HEK293T (cell line): ENCODE data around the gene AP3D1.
A peak's percentile ranks its signal among the peaks of the same experiment; 100 is the strongest.

ENCODE experiments used
- CTCF ChIA-PET: fragments of 350-600 bp; formaldehyde crosslinking; extraction: SDS; loops from one replicate; lab custom pipeline; 2021; ENCODE audit warnings: antibody characterized with exemption, inconsistent platforms; lab: Yijun Ruan, JAX
- POLR2A ChIA-PET: fragments of 350-600 bp; formaldehyde crosslinking; extraction: SDS; loops from one replicate; lab custom pipeline; 2020; ENCODE audit warnings: antibody characterized with exemption, inconsistent platforms; lab: Yijun Ruan, JAX
- DNase-seq: peaks from one replicate; pipeline ENCODE4 v3.0.0; 2012; ENCODE audit warnings: mixed read lengths; ENCODE audit errors: extremely low spot score
- ARNT ChIP-seq: fragments of 450-650 bp; IDR thresholded peaks from 2 replicates; pipeline ENCODE4 v1.6.1; 2017; ENCODE audit warnings: mild to moderate bottlenecking
- BHLHE40 ChIP-seq: fragments of 450-650 bp; IDR thresholded peaks from 2 replicates; pipeline ENCODE4 v1.6.1; 2016; ENCODE audit warnings: mild to moderate bottlenecking, moderate library complexity, borderline replicate concordance
- CTBP1 ChIP-seq: fragments of 450-650 bp; IDR thresholded peaks from 2 replicates; pipeline ENCODE4 v1.6.1; 2016; ENCODE audit warnings: borderline replicate concordance
- ELF4 ChIP-seq: fragments of 450-650 bp; IDR thresholded peaks from 2 replicates; pipeline ENCODE4 v1.6.1; 2017; ENCODE audit warnings: antibody characterized with exemption
- FOXA1 ChIP-seq: fragments of 450-650 bp; IDR thresholded peaks from 2 replicates; pipeline ENCODE4 v1.6.1; 2016; ENCODE audit warnings: mild to moderate bottlenecking
- FOXK2 ChIP-seq: fragments of 450-650 bp; IDR thresholded peaks from 2 replicates; pipeline ENCODE4 v1.6.1; 2016; ENCODE audit warnings: mild to moderate bottlenecking
- FOXM1 ChIP-seq: fragments of 450-650 bp; IDR thresholded peaks from 2 replicates; pipeline ENCODE4 v1.6.1; 2017; ENCODE audit warnings: mild to moderate bottlenecking, borderline replicate concordance
- HDGF ChIP-seq: fragments of 450-650 bp; IDR thresholded peaks from 2 replicates; pipeline ENCODE4 v1.6.1; 2017; ENCODE audit warnings: antibody characterized with exemption, borderline replicate concordance
- L3MBTL2 ChIP-seq: fragments of 450-650 bp; conservative IDR thresholded peaks from 2 replicates; pipeline ENCODE4 v1.6.1; 2016; ENCODE audit warnings: mild to moderate bottlenecking
- LEF1 ChIP-seq: fragments of 450-650 bp; IDR thresholded peaks from 2 replicates; pipeline ENCODE4 v1.6.1; 2017; ENCODE audit warnings: mild to moderate bottlenecking, borderline replicate concordance
- NFRKB ChIP-seq: fragments of 450-650 bp; IDR thresholded peaks from 2 replicates; pipeline ENCODE4 v1.6.1; 2016; ENCODE audit warnings: mild to moderate bottlenecking, moderate library complexity
- SP1 ChIP-seq: fragments of 450-650 bp; IDR thresholded peaks from 2 replicates; pipeline ENCODE4 v1.6.1; 2017
- SUZ12 ChIP-seq: fragments of 450-650 bp; IDR thresholded peaks from 2 replicates; pipeline ENCODE4 v1.6.1; 2016; ENCODE audit warnings: mild to moderate bottlenecking
- TARDBP ChIP-seq: fragments of 450-650 bp; IDR thresholded peaks from 2 replicates; pipeline ENCODE4 v1.6.1; 2016
- ZNF384 ChIP-seq: fragments of 450-650 bp; IDR thresholded peaks from 2 replicates; pipeline ENCODE4 v1.6.1; 2016
- TF ChIP-seq, protein P1 (sequence below): fragments of 450-650 bp; IDR thresholded peaks from 2 replicates; pipeline ENCODE4 v1.6.1; 2016

AP3D1 gene

GRCh38 chr19:2062389-2062729 lies 89.0 kb downstream of the AP3D1 start:
- ChIA-PET CTCF (no interaction called here), POLR2A (interaction anchor here (0.8 to 5.3 kb wide), 4 partner anchors 10 to 76 kb away, joined by 3 to 33 read pairs (median 3); partner anchors contain the start of gene MKNK2)
- TF ChIP-seq NFRKB (no peak), ARNT (no peak), LEF1 (no peak), ELF4 (no peak), CTBP1 (no peak), L3MBTL2 (no peak), HDGF (no peak), BHLHE40 (no peak), FOXK2 (no peak), ZNF384 (no peak), SP1 (no peak), FOXM1 (no peak), SUZ12 (no peak), FOXA1 (no peak), TARDBP (no peak)
- TF ChIP-seq, protein P1, sequence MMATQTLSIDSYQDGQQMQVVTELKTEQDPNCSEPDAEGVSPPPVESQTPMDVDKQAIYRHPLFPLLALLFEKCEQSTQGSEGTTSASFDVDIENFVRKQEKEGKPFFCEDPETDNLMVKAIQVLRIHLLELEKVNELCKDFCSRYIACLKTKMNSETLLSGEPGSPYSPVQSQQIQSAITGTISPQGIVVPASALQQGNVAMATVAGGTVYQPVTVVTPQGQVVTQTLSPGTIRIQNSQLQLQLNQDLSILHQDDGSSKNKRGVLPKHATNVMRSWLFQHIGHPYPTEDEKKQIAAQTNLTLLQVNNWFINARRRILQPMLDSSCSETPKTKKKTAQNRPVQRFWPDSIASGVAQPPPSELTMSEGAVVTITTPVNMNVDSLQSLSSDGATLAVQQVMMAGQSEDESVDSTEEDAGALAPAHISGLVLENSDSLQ: no peak
- DNase-seq: no peak

GRCh38 chr19:2061495-2062388 lies 89.6 kb downstream of the AP3D1 start:
- TF ChIP-seq ELF4 (no peak), TARDBP (no peak), FOXA1 (no peak)
- POLR2A ChIA-PET: interaction anchor here (0.8 to 5.3 kb wide), 3 partner anchors 10 to 27 kb away, joined by 3 to 33 read pairs (median 3); partner anchors contain the start of gene MKNK2

DNA sequence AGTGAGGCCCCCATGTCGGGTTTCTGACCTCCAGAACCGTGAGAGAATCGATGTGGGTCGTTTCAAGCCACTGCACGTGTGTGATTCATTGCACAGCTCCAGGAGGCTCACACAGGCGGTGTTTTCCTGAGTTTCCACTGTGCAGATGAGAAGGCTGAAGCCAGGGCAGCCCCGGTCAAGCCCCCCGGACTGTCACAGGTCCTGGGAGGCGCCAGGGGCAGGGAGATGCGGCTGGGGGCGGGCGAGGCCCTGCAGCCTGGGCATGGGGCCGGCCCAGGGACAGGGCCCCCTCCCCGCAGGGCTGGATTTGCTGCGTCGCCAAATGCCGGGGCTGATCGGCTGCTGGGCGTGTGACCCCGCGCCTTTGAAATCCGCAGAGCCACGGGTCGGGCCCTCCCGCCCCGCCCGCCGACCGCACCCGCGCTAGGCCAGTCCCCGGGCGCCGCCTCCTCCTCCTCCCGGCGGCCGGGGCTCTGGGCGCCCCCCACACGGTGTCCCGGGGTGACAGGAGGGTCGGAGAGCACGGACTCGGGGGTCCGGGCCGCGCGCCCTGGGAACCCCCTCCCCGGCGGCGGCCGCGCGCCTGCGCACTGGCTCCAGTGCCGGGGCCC lies 90.4 kb downstream of the AP3D1 start:
- DNase-seq: no peak
- ChIA-PET POLR2A (interaction anchor here (1.5 to 5.3 kb wide), 4 partner anchors 9 to 26 kb away, joined by 3 to 33 read pairs (median 10); partner anchors contain the start of gene MKNK2), CTCF (no interaction called here)
- TF ChIP-seq FOXK2 (no peak), L3MBTL2 (peak; percentile 59)

More at GRCh38 chr19:2061495-2062388, 89.6 kb downstream of the AP3D1 start:
- CTCF ChIA-PET: no interaction called here
- peak; percentile 99 for DNase-seq

DNA sequence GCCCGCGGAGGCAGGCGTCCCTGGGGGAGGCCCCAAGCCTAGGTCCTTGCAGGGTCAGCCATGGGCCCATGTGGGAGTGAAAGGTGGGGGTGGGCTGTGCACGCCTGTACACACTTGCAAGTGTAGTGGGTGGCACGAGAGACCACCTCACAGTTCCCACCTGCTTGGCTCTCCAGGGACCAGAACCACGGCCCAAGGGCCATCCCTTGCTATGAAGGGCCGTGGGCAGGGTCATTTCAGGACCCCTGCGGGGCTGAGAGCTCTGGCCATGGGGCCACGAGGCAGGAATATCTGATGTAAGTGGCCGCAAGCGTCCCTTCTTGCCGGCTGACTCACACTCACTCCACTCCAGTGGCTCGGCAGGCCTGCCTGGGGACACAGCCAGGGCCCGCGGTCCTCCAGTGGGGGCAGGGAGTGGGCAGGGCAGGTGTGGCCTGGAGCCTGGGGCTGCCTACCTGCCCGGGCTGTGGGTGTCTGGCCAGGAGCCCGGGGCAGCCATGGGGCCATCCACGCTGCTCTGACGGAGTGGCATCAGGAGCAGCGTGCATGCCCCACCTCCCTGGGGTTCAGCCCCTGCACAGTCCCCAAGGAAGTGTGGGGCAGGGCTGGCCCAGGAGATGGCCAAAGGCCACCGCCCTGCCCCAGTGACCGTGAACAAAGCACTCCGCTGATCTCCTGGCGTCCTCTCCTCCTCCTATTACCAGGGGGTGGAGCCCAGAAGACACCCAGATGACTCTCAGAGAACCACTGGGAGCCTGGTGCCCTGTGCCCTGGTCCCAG lies 91.8 kb downstream of the AP3D1 start:
- no peak for TF ChIP-seq NFRKB
- TF ChIP-seq FOXA1: no peak
- 0 out of 2 replicates have a peak, but pooled peaks have one; percentile 38 for TF ChIP-seq HDGF
- TF ChIP-seq SP1: no peak
- 0 out of 2 replicates have a peak, but pooled peaks have one; percentile 18 for TF ChIP-seq L3MBTL2
- TF ChIP-seq LEF1: no peak
- TF ChIP-seq CTBP1: no peak
- TF ChIP-seq BHLHE40: no peak
- DNase-seq: no peak
- ChIA-PET CTCF (no interaction called here), POLR2A (interaction anchor here (1.1 to 5.3 kb wide), 6 partner anchors 8 to 123 kb away, joined by 3 to 33 read pairs (median 8); partner anchors contain the start of gene MKNK2)

- TF ChIP-seq L3MBTL2 (no peak), TARDBP (no peak), SP1 (no peak), LEF1 (no peak), NFRKB (no peak), ELF4 (no peak), BHLHE40 (no peak), FOXA1 (no peak)
- ChIA-PET CTCF (interaction anchor here (0.6 kb wide), 1 partner anchor 161 kb away, joined by 3 read pairs; no protein-coding TSS in a partner anchor), POLR2A (interaction anchor here (1.1 to 5.3 kb wide), 5 partner anchors 7 to 122 kb away, joined by 3 to 33 read pairs (median 6); partner anchors contain the start of gene MKNK2)
Measured at GRCh38 chr19:2058570-2059421, 92.6 kb downstream of the AP3D1 start.

More at GRCh38 chr19:2058570-2059421, 92.6 kb downstream of the AP3D1 start:
- no peak for DNase-seq
